Body of pancreas (tissue), 4 donors: Measurements from ENCODE around the gene PPDPF. TPM values are rescaled to one million over a fixed set of nuclear protein-coding genes. Genes with fewer than 3 reads are reported as not detected.
A peak's percentile ranks its signal among the peaks of the same experiment; 100 is the strongest.

ENCODE experiments used
- ATAC-seq: fragments of 150-250 bp; one replicate; pipeline ENCODE4 v1.9.1; 2016
- DNase-seq, 4 donors: peaks; one replicate each; pipeline ENCODE4 v3.0.0-alpha.2; 2019
- H3K27ac ChIP-seq, 4 donors: fragments of 200-600 bp; sonication (generic); 1 replicate in 3 of 4; 2 replicates in 1 of 4; pipeline versions ENCODE4 v1.5.1 to v1.6.1; 2016 to 2019; ENCODE audit warnings: mild to moderate bottlenecking in 1 of 4, mixed read lengths in 1 of 4, moderate library complexity in 1 of 4
- H3K27me3 ChIP-seq, 2 donors: fragments of 200-600 bp; sonication (generic); one replicate each; pipeline ENCODE4 v1.6.0; 2016; ENCODE audit warnings: mild to moderate bottlenecking in 1 of 2
- H3K36me3 ChIP-seq, 2 donors: fragments of 200-600 bp; sonication (generic); replicated peaks in 1 of 2; 2 replicates each; pipeline ENCODE4 v1.5.1; 2016; ENCODE audit warnings: low read depth in 2 of 2; ENCODE audit not compliant: insufficient read depth in 1 of 2
- H3K4me1 ChIP-seq: fragments of 200-600 bp; sonication (generic); one replicate; pipeline ENCODE4 v1.6.0; 2016
- H3K4me3 ChIP-seq, 2 donors: fragments of 200-600 bp; sonication (generic); 1 replicate in 1 of 2; 2 replicates in 1 of 2; pipeline ENCODE4 v1.5.1; 2016 to 2019
- H3K9me3 ChIP-seq, 3 donors: fragments of 200-600 bp; sonication (generic); 1 replicate in 2 of 3; 2 replicates in 1 of 3; pipeline ENCODE4 v1.5.1; 2016
- POLR2A ChIP-seq, 3 donors: fragments of 450-650 bp; IDR thresholded peaks; one replicate each; pipeline ENCODE4 v1.6.1; 2016; ENCODE audit warnings: antibody characterized with exemption in 3 of 3, mild to moderate bottlenecking in 2 of 3
- WGBS, 2 donors: methylation state at CpG; one replicate each; pipeline ENCODE4 v1.1.5; 2017; 5-methylcytosine and 5-hydroxymethylcytosine counted together
- intact Hi-C: fragments of 100-400 bp; cut with DNase I; formaldehyde crosslinking; loops from one replicate; pipeline ENCODE4 v1.15.1; 2023
- total RNA-seq, 2 donors: library from RNA; depleted of rRNA; stranded (reverse); fragments of >200 nt; gene quantifications; one replicate each; pipeline ENCODE4 v1.1.0, GENCODE V29; 2016
- TF ChIP-seq, protein P1 (sequence below), 7 experiments: fragments of 450-650 bp in 4 of 7; fragments of 200-600 bp in 3 of 7; sonication (generic) in 3 of 7; IDR thresholded peaks; one replicate each; pipeline ENCODE4 v1.5.1; 2016 to 2019; ENCODE audit warnings: antibody characterized with exemption in 7 of 7

The PPDPF gene
- total RNA-seq, 2 donors from 2014 or later, result 69.9 to 106 TPM

DNA sequence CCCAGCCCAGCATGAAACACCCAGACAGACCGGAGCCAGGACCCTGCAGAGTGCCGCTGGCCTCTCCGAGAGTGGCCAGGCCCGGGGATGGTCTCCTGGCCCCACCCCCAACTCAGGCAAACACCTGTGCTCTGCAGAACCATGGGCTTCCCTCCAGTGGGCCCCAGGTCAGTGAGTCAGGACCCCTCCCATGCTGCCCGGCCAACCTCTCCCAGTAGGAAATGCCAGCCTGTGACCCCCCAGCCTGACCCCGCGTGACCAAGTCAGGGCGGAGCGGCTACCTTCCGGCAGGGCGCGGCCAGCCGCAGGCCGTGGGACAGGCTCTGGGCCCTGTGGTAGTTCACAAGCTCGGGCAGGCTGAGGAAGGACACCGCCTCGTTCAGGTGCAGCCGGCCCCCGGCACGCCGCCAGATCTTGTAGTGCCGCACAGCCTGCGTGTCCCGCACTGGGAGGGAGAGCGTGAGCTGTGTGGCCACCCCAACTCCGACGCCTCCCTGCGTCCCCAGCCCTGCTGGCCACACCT lies 13.4 kb downstream of the PPDPF start:
- intact Hi-C loops, result loop anchor here (10.0 kb wide), 1 partner anchor 321 kb away; no protein-coding TSS in a partner anchor
- ATAC-seq (no peak), DNase-seq (peak; percentile 55 to 84 (median 77))
- H3K27me3 ChIP-seq, result no peaks in the 10 kb centered on the region
- no peaks in the 10 kb centered on the region for H3K36me3 ChIP-seq
- H3K4me3 ChIP-seq, result no peak overlapping the region
- no peaks in the 10 kb centered on the region for H3K9me3 ChIP-seq
- peak overlapping the region in 3 of 4 donors; percentile 36 to 55 (median 53) for H3K27ac ChIP-seq
- TF ChIP-seq POLR2A (IDR thresholded peaks at IDR 0.05), result peak; percentile 30 to 56 (median 49)
- TF ChIP-seq, protein P1, sequence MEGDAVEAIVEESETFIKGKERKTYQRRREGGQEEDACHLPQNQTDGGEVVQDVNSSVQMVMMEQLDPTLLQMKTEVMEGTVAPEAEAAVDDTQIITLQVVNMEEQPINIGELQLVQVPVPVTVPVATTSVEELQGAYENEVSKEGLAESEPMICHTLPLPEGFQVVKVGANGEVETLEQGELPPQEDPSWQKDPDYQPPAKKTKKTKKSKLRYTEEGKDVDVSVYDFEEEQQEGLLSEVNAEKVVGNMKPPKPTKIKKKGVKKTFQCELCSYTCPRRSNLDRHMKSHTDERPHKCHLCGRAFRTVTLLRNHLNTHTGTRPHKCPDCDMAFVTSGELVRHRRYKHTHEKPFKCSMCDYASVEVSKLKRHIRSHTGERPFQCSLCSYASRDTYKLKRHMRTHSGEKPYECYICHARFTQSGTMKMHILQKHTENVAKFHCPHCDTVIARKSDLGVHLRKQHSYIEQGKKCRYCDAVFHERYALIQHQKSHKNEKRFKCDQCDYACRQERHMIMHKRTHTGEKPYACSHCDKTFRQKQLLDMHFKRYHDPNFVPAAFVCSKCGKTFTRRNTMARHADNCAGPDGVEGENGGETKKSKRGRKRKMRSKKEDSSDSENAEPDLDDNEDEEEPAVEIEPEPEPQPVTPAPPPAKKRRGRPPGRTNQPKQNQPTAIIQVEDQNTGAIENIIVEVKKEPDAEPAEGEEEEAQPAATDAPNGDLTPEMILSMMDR (IDR thresholded peaks at IDR 0.05), result no peak
- WGBS, 2 donors, result 30 to 73% methylated on average over 6 to 24 of the region's 28 CpGs
- H3K4me1 ChIP-seq, result peaks cover 31% of the 10 kb centered on the region

DNA sequence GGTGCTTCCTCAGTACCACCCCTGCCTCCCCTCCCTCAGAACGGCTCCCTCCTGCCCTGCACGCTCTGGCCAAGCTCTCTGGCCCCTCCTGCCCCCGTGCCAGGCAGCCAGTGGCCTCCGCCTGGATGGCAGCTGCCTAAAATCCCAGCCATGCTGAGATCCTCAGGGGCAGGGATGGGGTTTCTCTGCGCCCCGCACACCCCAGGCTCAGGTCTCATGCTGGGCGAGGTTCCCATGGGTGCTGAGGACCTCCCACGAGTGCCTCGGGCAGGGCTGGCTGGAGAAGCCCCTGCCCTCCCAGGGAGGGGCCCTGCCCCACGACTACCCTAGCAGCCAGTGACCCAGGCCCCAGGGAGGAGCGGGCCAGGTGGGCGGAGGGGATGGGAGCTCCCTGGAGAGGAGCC lies 13.9 kb downstream of the PPDPF start:
- DNase-seq, result no peak
- no peaks in the 10 kb centered on the region for H3K27me3 ChIP-seq
- H3K27ac ChIP-seq, result peak overlapping the region; percentile 16 to 55 (median 44)
- no peak for ATAC-seq
- peaks cover 35% of the 10 kb centered on the region for H3K4me1 ChIP-seq
- no peak overlapping the region for H3K4me3 ChIP-seq
- 39 to 53% methylated on average over 4 to 6 of the region's 12 CpGs for WGBS, 2 donors
- intact Hi-C loops, result loop anchor here (10.0 kb wide), 1 partner anchor 320 kb away; no protein-coding TSS in a partner anchor
- no peaks in the 10 kb centered on the region for H3K36me3 ChIP-seq
- no peak for TF ChIP-seq POLR2A (IDR thresholded peaks at IDR 0.05)
- TF ChIP-seq, protein P1 (IDR thresholded peaks at IDR 0.05), result no peak
- H3K9me3 ChIP-seq, result no peaks in the 10 kb centered on the region

- 78 to 84% methylated on average over 23 to 41 of the region's 49 CpGs for WGBS, 2 donors
- ATAC-seq (no peak), DNase-seq (peak in 1 of 4 donors; percentile 58)
- Histone ChIP-seq H3K36me3 (no peaks in the 10 kb centered on the region), H3K27ac (peak overlapping the region in 1 of 4 donors; percentile 16), H3K4me1 (peaks cover 35% of the 10 kb centered on the region), H3K4me3 (no peak overlapping the region), H3K27me3 (no peaks in the 10 kb centered on the region), H3K9me3 (no peaks in the 10 kb centered on the region)
- intact Hi-C loops, result loop anchor here (10.0 kb wide), 1 partner anchor 320 kb away; no protein-coding TSS in a partner anchor
- TF ChIP-seq POLR2A (IDR thresholded peaks at IDR 0.05), result no peak
- TF ChIP-seq, protein P1 (IDR thresholded peaks at IDR 0.05), result no peak
These were observed 14.5 kb downstream of the PPDPF start for GRCh38 chr20:63534831-63535651.

GRCh38 chr20:63536241-63536977 lies 15.8 kb downstream of the PPDPF start:
- intact Hi-C loops, result loop anchor here (10.0 kb wide), 1 partner anchor 318 kb away; no protein-coding TSS in a partner anchor
- H3K36me3 ChIP-seq, result no peaks in the 10 kb centered on the region
- peak overlapping the region; percentile 25 to 89 (median 76) for H3K27ac ChIP-seq
- ATAC-seq, result no peak
- H3K27me3 ChIP-seq, result no peaks in the 10 kb centered on the region
- H3K4me3 ChIP-seq, result no peak overlapping the region
- H3K4me1 ChIP-seq, result peaks cover 35% of the 10 kb centered on the region
- no peaks in the 10 kb centered on the region for H3K9me3 ChIP-seq
- TF ChIP-seq, protein P1 (IDR thresholded peaks at IDR 0.05), result no peak
- TF ChIP-seq POLR2A (IDR thresholded peaks at IDR 0.05), result peak in 1 of 3 donors; percentile 19
- peak in 2 of 4 donors; percentile 47 to 71 for DNase-seq
- WGBS, 2 donors, result 49 to 54% methylated on average over 12 to 34 of the region's 35 CpGs
